ENCODE measurements around the gene CPPED1. TPM values are rescaled to one million over a fixed set of nuclear protein-coding genes. Genes with fewer than 3 reads are reported as not detected.
A peak's percentile ranks its signal among the peaks of the same experiment; 100 is the strongest.

Gene CPPED1
- total RNA-seq, 1 experiment from 2014 or later = 8.1 TPM

DNA sequence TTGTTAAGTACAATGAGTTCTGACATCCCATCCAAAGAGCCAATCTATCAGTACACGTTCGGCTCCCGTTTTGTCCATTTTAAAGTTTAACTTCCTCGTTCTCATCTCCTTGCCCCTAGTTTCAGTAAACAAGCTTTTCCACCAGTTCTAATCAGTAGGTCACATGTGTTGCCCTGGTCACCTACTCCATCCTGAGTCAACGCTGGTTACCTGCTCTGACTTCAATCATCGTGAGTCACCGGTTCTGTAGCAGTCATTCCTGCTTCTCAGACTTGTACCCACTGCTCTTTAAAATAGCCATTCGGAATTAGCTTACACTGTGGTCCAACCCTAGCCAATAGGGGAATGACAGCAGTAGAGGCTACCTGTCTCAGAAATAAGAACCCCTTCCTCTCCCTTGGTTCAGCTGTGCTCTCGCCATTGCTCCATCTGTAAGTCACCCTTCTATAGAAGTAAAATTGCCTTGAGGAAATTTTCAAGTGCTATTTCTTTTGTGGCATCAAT is 191.0 kb downstream of the CPPED1 start (continued):
- TF ChIP-seq, protein P1, sequence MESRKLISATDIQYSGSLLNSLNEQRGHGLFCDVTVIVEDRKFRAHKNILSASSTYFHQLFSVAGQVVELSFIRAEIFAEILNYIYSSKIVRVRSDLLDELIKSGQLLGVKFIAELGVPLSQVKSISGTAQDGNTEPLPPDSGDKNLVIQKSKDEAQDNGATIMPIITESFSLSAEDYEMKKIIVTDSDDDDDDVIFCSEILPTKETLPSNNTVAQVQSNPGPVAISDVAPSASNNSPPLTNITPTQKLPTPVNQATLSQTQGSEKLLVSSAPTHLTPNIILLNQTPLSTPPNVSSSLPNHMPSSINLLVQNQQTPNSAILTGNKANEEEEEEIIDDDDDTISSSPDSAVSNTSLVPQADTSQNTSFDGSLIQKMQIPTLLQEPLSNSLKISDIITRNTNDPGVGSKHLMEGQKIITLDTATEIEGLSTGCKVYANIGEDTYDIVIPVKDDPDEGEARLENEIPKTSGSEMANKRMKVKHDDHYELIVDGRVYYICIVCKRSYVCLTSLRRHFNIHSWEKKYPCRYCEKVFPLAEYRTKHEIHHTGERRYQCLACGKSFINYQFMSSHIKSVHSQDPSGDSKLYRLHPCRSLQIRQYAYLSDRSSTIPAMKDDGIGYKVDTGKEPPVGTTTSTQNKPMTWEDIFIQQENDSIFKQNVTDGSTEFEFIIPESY (IDR thresholded peaks at IDR 0.05; ENCODE audit: extremely low read depth, insufficient replicate concordance, low read length) = no peak
- TF ChIP-seq RAD21 (IDR thresholded peaks at IDR 0.05; ENCODE audit: low read depth) = no peak
- TF ChIP-seq ZFX (IDR thresholded peaks at IDR 0.05) = no peak
- peak; percentile 90 for TF ChIP-seq FOSL1 (IDR thresholded peaks at IDR 0.05; ENCODE audit: low read depth)
- TF ChIP-seq TCF7L2 (IDR thresholded peaks at IDR 0.05; ENCODE audit: borderline replicate concordance, extremely low read depth, insufficient read depth, insufficient read length) = no peak
- TF ChIP-seq ELF1 (IDR thresholded peaks at IDR 0.05; ENCODE audit: borderline replicate concordance, low read depth) = no peak; the same call in 1 of the 2 replicates
- TF ChIP-seq, protein P2, sequence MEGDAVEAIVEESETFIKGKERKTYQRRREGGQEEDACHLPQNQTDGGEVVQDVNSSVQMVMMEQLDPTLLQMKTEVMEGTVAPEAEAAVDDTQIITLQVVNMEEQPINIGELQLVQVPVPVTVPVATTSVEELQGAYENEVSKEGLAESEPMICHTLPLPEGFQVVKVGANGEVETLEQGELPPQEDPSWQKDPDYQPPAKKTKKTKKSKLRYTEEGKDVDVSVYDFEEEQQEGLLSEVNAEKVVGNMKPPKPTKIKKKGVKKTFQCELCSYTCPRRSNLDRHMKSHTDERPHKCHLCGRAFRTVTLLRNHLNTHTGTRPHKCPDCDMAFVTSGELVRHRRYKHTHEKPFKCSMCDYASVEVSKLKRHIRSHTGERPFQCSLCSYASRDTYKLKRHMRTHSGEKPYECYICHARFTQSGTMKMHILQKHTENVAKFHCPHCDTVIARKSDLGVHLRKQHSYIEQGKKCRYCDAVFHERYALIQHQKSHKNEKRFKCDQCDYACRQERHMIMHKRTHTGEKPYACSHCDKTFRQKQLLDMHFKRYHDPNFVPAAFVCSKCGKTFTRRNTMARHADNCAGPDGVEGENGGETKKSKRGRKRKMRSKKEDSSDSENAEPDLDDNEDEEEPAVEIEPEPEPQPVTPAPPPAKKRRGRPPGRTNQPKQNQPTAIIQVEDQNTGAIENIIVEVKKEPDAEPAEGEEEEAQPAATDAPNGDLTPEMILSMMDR (IDR thresholded peaks at IDR 0.05 in 2 of 3, conservative IDR thresholded peaks at IDR 0.05 in 1 of 3; ENCODE audit: borderline replicate concordance in 1 of 3, insufficient read depth in 1 of 3, low read depth in 2 of 3, low read length in 2 of 3) = no peak
- no peak for TF ChIP-seq CEBPB (IDR thresholded peaks at IDR 0.05; ENCODE audit: low read depth)
